ENCODE measurements around the gene MMP20.

GRCh38 chr11:102560555-102561011 lies 64.5 kb downstream of the MMP20 start:
- TF ChIP-seq CTCF (IDR thresholded peaks at IDR 0.05) (no peak), POLR2A (IDR thresholded peaks at IDR 0.05) (no peak)
